ENCODE measurements around the gene MAPKAPK3. TPM values are rescaled to one million over a fixed set of nuclear protein-coding genes. Genes with fewer than 3 reads are reported as not detected.

Gene MAPKAPK3
- total and polyA plus RNA-seq, 9 donors: 15.8 to 44.7 (median 29.3) TPM

- Histone ChIP-seq H3K4me1 (ENCODE audit: insufficient read depth) (peaks cover 58% of the 10 kb centered on the region), H3K4me3 (no peak overlapping the region), H3K27me3 (no peaks in the 10 kb centered on the region), H3K27ac (peak overlapping the region; percentile 63 to 98), H3K36me3 (no peaks in the 10 kb centered on the region), H3K9me3 (no peaks in the 10 kb centered on the region)
- intact Hi-C loops (cut with DNase I): loop anchor here in 1 of 4 donors (10.0 kb wide), 1 partner anchor 248 kb away; the partner anchor contains the start of genes CYB561D2, NPRL2 and TMEM115
- DNase-seq: peak in 1 of 5 donors; percentile 29
- 65 to 68% (median 65%) methylated on average over 9 of the region's 9 CpGs for WGBS, 3 donors
- TF ChIP-seq CTCF (IDR thresholded peaks at IDR 0.05) (no peak), EP300 (IDR thresholded peaks at IDR 0.05) (no peak)
Measured at GRCh38 chr3:50602595-50603191, 14.3 kb upstream of the MAPKAPK3 start.

- intact Hi-C loops (cut with DNase I): loop anchor here in 1 of 4 donors (10.0 kb wide), 1 partner anchor 249 kb away; the partner anchor contains the start of genes CYB561D2, NPRL2 and TMEM115
- TF ChIP-seq CTCF (IDR thresholded peaks at IDR 0.05) (no peak), EP300 (IDR thresholded peaks at IDR 0.05) (no peak), POLR2A (IDR thresholded peaks at IDR 0.05) (no peak)
- H3K4me1 ChIP-seq (ENCODE audit: insufficient read depth): peaks cover 59% of the 10 kb centered on the region
- no peak overlapping the region for H3K4me3 ChIP-seq
- peak overlapping the region; percentile 63 to 98 for H3K27ac ChIP-seq
- no peaks in the 10 kb centered on the region for H3K9me3 ChIP-seq
- no peaks in the 10 kb centered on the region for H3K27me3 ChIP-seq
- 66 to 77% (median 70%) methylated on average over 4 of the region's 4 CpGs for WGBS, 3 donors
- DNase-seq: peak in 2 of 5 donors; percentile 19 to 23
- H3K36me3 ChIP-seq: no peaks in the 10 kb centered on the region
Measured at GRCh38 chr3:50603261-50604109, 13.5 kb upstream of the MAPKAPK3 start.

- TF ChIP-seq CTCF (IDR thresholded peaks at IDR 0.05): no peak
- no peak for TF ChIP-seq EP300 (IDR thresholded peaks at IDR 0.05)
- no peak for TF ChIP-seq POLR2A (IDR thresholded peaks at IDR 0.05)
- no peaks in the 10 kb centered on the region for H3K27me3 ChIP-seq
- intact Hi-C loops (cut with DNase I): loop anchor here in 1 of 4 donors (10.0 kb wide), 1 partner anchor 249 kb away; the partner anchor contains the start of genes CYB561D2, NPRL2 and TMEM115
- H3K27ac ChIP-seq: peak overlapping the region in 1 of 2 donors; percentile 98
- no peaks in the 10 kb centered on the region for H3K36me3 ChIP-seq
- WGBS, 3 donors: 64 to 71% (median 67%) methylated on average over 5 of the region's 5 CpGs
- DNase-seq: no peak
- H3K9me3 ChIP-seq: no peaks in the 10 kb centered on the region
- peaks cover 62% of the 10 kb centered on the region for H3K4me1 ChIP-seq (ENCODE audit: insufficient read depth)
- no peak overlapping the region for H3K4me3 ChIP-seq
Measured at GRCh38 chr3:50604110-50604621, 12.8 kb upstream of the MAPKAPK3 start.

Data from ovary (tissue), 9 donors.